Chondrocyte (in vitro differentiated cells): ENCODE data around the gene GNAS-AS1. TPM values are rescaled to one million over a fixed set of nuclear protein-coding genes. Genes with fewer than 3 reads are reported as not detected.

Experiments used
- DNase-seq: peaks from one replicate; pipeline ENCODE4 v3.0.0; 2021; ENCODE audit warnings: mixed read lengths, low spot score
- H3K27ac Mint-ChIP-seq: one replicate; pipeline ENCODE4 v1.8.0; 2021; ENCODE audit warnings: mild to moderate bottlenecking, moderate library complexity, mixed read lengths; ENCODE audit not compliant: unreplicated experiment
- H3K27me3 Mint-ChIP-seq: 2 replicates; pipeline ENCODE4 v1.8.0; 2021; ENCODE audit warnings: low read depth, mixed read lengths
- H3K36me3 Mint-ChIP-seq: 2 replicates; pipeline ENCODE4 v1.8.0; 2021; ENCODE audit warnings: low read depth, mixed read lengths
- H3K4me1 Mint-ChIP-seq: 2 replicates; pipeline ENCODE4 v1.8.0; 2021; ENCODE audit warnings: low read depth, mild to moderate bottlenecking, mixed read lengths
- H3K4me3 Mint-ChIP-seq: one replicate; pipeline ENCODE4 v1.8.0; 2021; ENCODE audit warnings: mild to moderate bottlenecking, moderate library complexity, mixed read lengths; ENCODE audit not compliant: unreplicated experiment
- H3K9me3 Mint-ChIP-seq: 2 replicates; pipeline ENCODE4 v1.8.0; 2021; ENCODE audit warnings: low read depth, mixed read lengths
- microRNA-seq: library from miRNA; unstranded; fragments of <30 nt; microRNA quantifications from one replicate; pipeline ENCODE4 v1.2.0, GENCODE V29; 2020; ENCODE audit warnings: borderline number of aligned reads
- total RNA-seq: library from RNA; stranded (reverse); gene quantifications from 3 replicates; pipeline ENCODE4 v1.2.1, GENCODE V29; 2021
- TF ChIP-seq, protein P1 (sequence below): fragments of 200-600 bp; sonication (generic); IDR thresholded peaks from 2 replicates; pipeline ENCODE4 v1.5.0; 2021; ENCODE audit warnings: antibody characterized with exemption, mild to moderate bottlenecking, moderate library complexity

Gene GNAS-AS1
- total RNA-seq, 1 donor from 2014 or later = 1.1 TPM

DNA sequence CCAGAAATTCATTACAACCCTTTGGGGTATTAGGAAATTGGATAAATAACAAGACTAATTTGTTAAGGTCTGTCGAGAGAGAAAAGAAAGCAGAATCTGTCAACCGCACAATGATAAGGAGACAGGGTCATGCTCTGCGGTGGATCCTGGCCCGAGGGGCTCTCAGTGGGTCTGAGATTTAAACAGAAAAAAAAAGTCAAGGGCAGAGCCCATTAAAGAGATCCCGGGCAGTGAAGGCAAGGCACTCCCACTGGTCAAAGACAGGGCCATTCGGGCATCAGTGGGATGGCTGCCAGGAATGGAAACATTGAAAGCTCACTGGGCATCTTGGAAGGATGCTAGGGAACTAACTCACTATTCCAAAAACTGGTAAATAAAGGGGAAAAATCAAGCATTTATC is 77.9 kb downstream of the GNAS-AS1 start:
- TF ChIP-seq, protein P1, sequence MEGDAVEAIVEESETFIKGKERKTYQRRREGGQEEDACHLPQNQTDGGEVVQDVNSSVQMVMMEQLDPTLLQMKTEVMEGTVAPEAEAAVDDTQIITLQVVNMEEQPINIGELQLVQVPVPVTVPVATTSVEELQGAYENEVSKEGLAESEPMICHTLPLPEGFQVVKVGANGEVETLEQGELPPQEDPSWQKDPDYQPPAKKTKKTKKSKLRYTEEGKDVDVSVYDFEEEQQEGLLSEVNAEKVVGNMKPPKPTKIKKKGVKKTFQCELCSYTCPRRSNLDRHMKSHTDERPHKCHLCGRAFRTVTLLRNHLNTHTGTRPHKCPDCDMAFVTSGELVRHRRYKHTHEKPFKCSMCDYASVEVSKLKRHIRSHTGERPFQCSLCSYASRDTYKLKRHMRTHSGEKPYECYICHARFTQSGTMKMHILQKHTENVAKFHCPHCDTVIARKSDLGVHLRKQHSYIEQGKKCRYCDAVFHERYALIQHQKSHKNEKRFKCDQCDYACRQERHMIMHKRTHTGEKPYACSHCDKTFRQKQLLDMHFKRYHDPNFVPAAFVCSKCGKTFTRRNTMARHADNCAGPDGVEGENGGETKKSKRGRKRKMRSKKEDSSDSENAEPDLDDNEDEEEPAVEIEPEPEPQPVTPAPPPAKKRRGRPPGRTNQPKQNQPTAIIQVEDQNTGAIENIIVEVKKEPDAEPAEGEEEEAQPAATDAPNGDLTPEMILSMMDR = no peak
- no peak for DNase-seq
- H3K4me1 Mint-ChIP-seq = no peaks in the 10 kb centered on the region
- no peaks in the 10 kb centered on the region for H3K36me3 Mint-ChIP-seq
- H3K9me3 Mint-ChIP-seq = no peaks in the 10 kb centered on the region
- no peak overlapping the region for H3K27ac Mint-ChIP-seq
- H3K27me3 Mint-ChIP-seq = peaks cover 57% of the 10 kb centered on the region
- no peak overlapping the region for H3K4me3 Mint-ChIP-seq

Small RNA genes within 50 kb of the gene (microRNA-seq; reads per million reads assigned to microRNA genes)
- gene MIR298 = not detected

Other genes with a start within 250 kb of the GNAS-AS1 start
- gene STX16, start 199.6 kb downstream of the GNAS-AS1 start, total RNA-seq = 44.5 to 58.1 TPM (median 50.4 TPM) in 3 replicates
- 10.2 to 32.8 TPM (median 31.3 TPM) in 3 replicates for gene NPEPL1, start 158.1 kb downstream of the GNAS-AS1 start, total RNA-seq
- 1,127 to 1,393 TPM (median 1,374 TPM) in 3 replicates for gene GNAS, start 1.8 kb upstream of the GNAS-AS1 start, total RNA-seq
- gene NELFCD, start 130.4 kb upstream of the GNAS-AS1 start, total RNA-seq = 37.6 to 53.1 TPM (median 37.6 TPM) in 3 replicates
- gene CTSZ, start 156.4 kb upstream of the GNAS-AS1 start, total RNA-seq = 19.5 to 101 TPM (median 99.4 TPM) in 3 replicates
- gene TUBB1, start 168.5 kb upstream of the GNAS-AS1 start, total RNA-seq = 0.15 TPM in 1 of 3 replicates, not detected in the others
- 67.5 to 76.2 TPM (median 67.7 TPM) in 3 replicates for gene ATP5F1E, start 181.4 kb upstream of the GNAS-AS1 start, total RNA-seq
- 38.0 to 44.4 TPM (median 41.1 TPM) in 3 replicates for gene PRELID3B, start 191.9 kb upstream of the GNAS-AS1 start, total RNA-seq